Brain microvascular endothelial cell (primary cell): ENCODE results near the gene TCP11L2.

ENCODE experiments used
- DNase-seq: peaks from one replicate; pipeline ENCODE4 v3.0.0-alpha.2; 2020
- H3K27ac ChIP-seq: fragments of 250-450 bp; sonication (Bioruptor Pico); 2 replicates; pipeline ENCODE4 v1.5.1; 2020; ENCODE audit warnings: mild to moderate bottlenecking, moderate library complexity
- H3K27me3 ChIP-seq: fragments of 250-450 bp; sonication (Bioruptor Pico); replicated peaks from 2 replicates; pipeline ENCODE4 v1.5.1; 2020; ENCODE audit warnings: mild to moderate bottlenecking
- H3K36me3 ChIP-seq: fragments of 250-450 bp; sonication (Bioruptor Pico); replicated peaks from 2 replicates; pipeline ENCODE4 v1.5.1; 2020; ENCODE audit warnings: mild to moderate bottlenecking
- H3K4me3 ChIP-seq: 2 replicates; pipeline ENCODE4 v1.5.1; 2011; ENCODE audit warnings: low read depth, mild to moderate bottlenecking, control low read depth, low read length, moderate library complexity
- in situ Hi-C: cut with HindIII; loops from 2 replicates; pipeline ENCODE4 v1.10.0; 2017; ENCODE audit warnings: low sequenced_read_pairs, low pct_ligation_motif_present
- TF ChIP-seq, protein P1 (sequence below): IDR thresholded peaks from 2 replicates; pipeline ENCODE4 v1.5.1; 2011; ENCODE audit warnings: low read depth, mild to moderate bottlenecking, moderate library complexity, low read length, control low read depth, inconsistent platforms; ENCODE audit errors: missing control alignments

Gene TCP11L2

DNA sequence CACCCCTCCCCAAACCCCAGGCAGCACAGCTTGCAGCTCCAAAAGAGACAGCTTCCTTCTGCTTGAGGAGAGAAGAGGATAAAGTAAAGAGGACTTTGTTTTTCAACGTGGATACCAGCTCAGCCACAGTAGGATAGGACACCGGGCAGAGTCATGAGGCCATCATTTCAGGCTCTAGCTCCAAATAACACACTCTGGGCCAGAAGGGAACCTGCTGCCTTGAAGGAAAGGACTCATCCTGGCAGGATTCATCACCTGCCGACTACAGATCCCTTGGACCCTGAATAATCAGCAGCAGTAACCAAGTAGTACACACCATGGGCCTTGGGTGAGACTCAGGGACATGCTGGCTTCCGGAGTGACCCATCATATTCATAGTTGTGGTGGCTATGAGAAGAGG is 44.3 kb upstream of the TCP11L2 start:
- H3K27ac ChIP-seq = no peak overlapping the region
- no peaks in the 10 kb centered on the region for H3K27me3 ChIP-seq
- no peaks in the 10 kb centered on the region for H3K36me3 ChIP-seq
- no peak overlapping the region for H3K4me3 ChIP-seq
- DNase-seq = no peak
- TF ChIP-seq, protein P1, sequence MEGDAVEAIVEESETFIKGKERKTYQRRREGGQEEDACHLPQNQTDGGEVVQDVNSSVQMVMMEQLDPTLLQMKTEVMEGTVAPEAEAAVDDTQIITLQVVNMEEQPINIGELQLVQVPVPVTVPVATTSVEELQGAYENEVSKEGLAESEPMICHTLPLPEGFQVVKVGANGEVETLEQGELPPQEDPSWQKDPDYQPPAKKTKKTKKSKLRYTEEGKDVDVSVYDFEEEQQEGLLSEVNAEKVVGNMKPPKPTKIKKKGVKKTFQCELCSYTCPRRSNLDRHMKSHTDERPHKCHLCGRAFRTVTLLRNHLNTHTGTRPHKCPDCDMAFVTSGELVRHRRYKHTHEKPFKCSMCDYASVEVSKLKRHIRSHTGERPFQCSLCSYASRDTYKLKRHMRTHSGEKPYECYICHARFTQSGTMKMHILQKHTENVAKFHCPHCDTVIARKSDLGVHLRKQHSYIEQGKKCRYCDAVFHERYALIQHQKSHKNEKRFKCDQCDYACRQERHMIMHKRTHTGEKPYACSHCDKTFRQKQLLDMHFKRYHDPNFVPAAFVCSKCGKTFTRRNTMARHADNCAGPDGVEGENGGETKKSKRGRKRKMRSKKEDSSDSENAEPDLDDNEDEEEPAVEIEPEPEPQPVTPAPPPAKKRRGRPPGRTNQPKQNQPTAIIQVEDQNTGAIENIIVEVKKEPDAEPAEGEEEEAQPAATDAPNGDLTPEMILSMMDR = no peak
- in situ Hi-C loops = no loop called here

DNA sequence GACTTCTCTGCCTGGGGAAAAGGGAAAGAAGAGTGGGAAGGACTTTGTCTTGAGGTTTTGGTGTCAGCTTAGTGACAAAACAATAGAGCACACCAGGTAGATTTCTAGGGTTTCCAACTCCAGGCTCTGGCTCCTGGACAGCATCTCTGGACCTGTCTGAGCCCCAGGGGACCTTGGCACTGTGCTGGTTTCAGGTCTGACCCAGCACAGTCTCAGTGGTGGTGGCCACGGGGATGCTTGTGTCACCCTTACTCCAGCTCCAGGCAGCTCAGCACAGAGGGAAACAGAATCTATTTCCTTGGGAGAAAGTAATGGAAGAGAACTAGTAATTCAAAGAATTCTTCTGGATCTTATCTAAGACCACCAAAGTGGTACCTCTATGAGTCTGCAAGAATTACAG is 43.6 kb upstream of the TCP11L2 start:
- H3K27me3 ChIP-seq = no peaks in the 10 kb centered on the region
- no peak overlapping the region for H3K4me3 ChIP-seq
- H3K27ac ChIP-seq = no peak overlapping the region
- TF ChIP-seq, protein P1 = no peak
- DNase-seq = no peak
- H3K36me3 ChIP-seq = no peaks in the 10 kb centered on the region
- in situ Hi-C loops = no loop called here

DNA sequence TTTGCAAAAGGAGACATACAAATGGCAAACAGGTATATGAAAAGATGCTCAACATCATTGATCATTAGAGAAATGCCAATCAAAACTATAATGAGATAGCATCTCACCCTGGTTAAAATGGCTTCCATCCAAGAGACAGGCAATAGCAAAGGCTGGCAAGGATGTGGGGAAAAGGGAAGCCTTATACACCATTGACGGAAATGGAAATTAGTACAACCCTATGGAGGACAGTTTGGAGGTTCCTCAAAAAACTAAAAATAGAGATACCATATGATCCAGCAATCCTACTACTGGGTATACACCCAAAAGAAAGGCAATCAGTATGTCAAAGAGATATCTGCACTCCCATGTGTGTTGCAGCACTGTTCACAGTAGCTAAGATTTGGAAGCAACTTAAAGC is 37.4 kb upstream of the TCP11L2 start:
- TF ChIP-seq, protein P1 = no peak
- DNase-seq = no peak
- no peaks in the 10 kb centered on the region for H3K27me3 ChIP-seq
- no peak overlapping the region for H3K27ac ChIP-seq
- H3K4me3 ChIP-seq = no peak overlapping the region
- no peaks in the 10 kb centered on the region for H3K36me3 ChIP-seq
- in situ Hi-C loops = no loop called here

DNA sequence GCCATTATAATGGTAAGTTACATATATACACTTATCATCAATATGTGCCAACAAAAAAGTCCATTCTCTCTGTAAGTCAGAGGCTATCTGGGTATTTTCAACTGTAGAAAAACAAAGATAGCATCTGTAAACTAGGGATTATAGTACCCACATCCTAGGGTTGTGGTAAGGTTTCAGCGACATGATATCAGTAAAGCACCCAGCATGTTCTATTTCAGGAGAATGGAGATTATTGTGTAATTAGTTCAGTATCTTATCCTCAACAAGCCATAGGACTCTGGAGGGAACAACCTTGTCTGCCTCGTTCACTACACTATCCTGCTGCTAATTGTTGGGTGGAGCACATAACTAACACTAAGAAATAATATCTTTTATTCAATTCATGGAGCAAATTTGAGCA is 35.0 kb upstream of the TCP11L2 start:
- no peaks in the 10 kb centered on the region for H3K36me3 ChIP-seq
- in situ Hi-C loops = no loop called here
- no peak overlapping the region for H3K4me3 ChIP-seq
- H3K27me3 ChIP-seq = no peaks in the 10 kb centered on the region
- no peak for DNase-seq
- TF ChIP-seq, protein P1 = no peak
- no peak overlapping the region for H3K27ac ChIP-seq

DNA sequence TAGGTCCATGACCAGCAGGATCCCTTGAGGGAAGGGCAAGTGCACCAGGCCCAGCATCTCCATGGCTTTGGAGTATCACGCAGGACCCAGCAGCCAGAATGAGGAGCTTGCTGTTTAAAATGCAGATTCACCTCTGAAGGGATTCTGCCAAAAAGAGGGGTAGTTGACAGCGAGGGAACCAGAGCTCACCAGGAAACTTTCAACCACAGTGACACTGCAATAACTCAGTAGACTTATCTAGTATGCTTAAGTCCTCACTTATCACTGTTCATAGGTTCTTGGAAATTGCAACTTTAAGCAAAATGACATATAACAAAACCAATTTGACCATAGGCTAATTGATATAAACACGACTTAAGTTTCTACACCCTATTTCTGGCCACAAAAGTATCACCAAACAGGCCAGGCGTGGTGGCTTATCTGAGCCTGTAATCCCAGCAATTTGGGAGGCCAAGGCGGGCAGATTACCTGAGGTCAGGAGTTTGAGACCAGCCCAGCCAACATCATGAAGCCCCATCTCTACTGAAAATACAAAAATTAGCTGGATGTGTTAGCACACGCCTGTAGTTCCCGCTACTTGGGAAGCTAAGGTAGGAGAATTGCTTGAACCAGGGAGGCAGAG is 33.3 kb upstream of the TCP11L2 start:
- no peak overlapping the region for H3K27ac ChIP-seq
- H3K27me3 ChIP-seq = no peaks in the 10 kb centered on the region
- no peak for DNase-seq
- TF ChIP-seq, protein P1 = no peak
- no peaks in the 10 kb centered on the region for H3K36me3 ChIP-seq
- in situ Hi-C loops = no loop called here
- no peak overlapping the region for H3K4me3 ChIP-seq
